HG02642 (cell line): ENCODE data around the gene WFDC1.
"Not testable (repeated sequence)": the region's sequence is repeated elsewhere in the genome, so short reads cannot be mapped to it uniquely, and the experiment has no call there.

Experiments
- ATAC-seq: cut with Tn5 transposase; IDR thresholded peaks from one replicate; pipeline ENCODE4 v1.9.1; 2021; ENCODE audit warnings: mild to moderate bottlenecking; ENCODE audit not compliant: unreplicated experiment, poor library complexity

Gene WFDC1

DNA sequence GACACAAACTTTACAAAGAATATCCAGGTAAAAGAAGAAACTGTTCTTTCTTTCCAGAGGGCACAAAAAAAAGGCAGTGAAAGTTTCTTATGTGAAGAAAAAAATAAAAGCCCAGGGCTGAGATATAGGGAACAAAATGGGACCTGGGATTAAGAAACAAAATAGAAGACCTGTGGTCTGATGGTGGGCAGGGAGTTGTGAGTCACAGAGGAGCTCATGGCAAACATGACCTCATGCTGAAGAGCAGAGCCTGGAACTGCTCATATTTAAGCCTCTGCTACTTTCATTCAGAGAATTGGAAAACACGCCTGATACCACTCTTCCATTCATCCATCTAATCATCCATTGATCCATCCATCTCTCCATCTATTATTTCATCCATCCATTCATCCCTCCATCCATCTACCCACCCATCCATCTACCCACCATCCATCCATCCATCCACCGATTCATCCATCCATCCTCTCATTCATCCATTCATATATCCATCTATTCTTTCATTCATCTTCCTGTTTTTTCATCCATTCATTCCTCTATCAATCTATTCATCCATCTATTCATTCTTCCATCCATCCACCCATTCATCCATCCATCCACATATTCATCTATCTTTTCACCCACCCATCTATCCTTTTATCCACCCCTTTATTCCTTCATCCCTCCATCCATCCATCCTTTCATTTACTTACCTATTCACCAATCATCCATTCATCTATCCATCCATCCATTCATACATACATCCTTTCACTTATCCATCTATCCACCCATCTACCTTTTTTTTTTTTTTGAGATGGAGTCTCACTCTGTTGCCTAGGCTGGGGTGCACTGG, 30.0 kb downstream of the WFDC1 start:
- ATAC-seq, result no peak

DNA sequence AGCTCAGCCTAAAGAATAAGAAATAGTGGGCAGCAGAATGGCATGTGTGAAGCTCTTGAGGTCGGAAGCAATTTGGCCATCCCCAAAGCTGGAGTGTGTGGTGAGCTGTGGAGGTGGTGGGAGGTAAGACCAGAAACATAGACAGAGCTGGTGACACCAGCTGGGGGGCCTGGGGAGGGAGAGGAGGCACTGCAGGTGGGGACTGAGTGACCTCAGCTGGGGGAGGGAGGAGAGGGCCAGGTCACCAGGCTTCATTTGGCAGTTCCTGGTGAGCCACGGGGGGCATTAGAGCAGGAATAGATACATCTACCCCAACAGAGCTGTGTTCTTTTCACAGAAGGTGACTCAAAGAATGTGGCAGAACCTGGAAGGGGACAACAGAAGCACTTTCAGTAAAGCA, 31.9 kb downstream of the WFDC1 start:
- ATAC-seq, result no peak

DNA sequence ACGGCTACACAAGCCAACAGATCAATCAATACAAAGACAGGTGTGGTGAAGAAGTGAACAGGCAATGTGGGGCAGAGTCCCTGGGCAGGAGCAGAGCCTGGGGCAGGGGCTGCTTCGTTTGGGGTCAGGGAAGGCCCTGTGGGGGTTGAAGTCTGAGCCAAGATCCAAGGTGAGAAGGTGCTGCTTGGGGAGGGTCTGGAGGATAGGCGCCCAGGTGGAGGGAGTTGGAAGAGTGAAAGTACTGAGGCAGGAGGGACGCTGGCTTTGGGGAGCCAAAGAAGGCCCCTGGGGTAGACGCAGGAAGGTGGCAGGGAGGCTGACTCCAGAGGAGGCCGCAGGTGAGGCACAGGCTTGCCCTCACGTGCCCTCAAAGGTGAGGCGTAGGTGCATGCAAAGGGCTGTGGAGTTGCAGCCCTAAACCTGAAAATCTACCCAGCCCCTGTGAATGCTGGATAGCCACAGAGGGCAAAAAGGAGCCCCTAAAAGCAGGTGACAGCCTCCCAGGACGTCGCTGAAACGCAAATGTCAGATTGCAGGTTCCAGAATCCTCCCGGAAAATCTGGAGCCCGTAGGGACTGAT, 33.3 kb downstream of the WFDC1 start:
- ATAC-seq, result no peak

DNA sequence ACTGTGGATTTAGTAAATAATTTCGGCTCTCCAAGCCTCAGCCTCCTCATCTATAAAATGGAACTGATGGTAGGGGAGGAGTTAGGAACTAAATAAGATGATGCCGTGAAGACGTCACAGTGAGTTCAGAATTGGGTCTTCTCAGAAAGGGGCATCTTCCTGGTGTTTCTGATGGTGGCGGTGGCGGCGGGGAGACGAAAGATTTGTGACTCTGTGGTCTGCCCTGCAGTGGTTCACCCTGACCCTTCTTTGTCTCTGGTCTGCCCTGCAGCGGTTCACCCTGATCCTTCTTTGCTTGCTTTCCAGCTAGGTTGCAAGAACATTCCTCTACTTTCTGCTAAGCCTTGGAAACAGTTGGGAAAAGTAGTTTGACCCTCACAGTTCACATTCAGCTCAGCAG, 34.3 kb downstream of the WFDC1 start:
- ATAC-seq, result no peak

DNA sequence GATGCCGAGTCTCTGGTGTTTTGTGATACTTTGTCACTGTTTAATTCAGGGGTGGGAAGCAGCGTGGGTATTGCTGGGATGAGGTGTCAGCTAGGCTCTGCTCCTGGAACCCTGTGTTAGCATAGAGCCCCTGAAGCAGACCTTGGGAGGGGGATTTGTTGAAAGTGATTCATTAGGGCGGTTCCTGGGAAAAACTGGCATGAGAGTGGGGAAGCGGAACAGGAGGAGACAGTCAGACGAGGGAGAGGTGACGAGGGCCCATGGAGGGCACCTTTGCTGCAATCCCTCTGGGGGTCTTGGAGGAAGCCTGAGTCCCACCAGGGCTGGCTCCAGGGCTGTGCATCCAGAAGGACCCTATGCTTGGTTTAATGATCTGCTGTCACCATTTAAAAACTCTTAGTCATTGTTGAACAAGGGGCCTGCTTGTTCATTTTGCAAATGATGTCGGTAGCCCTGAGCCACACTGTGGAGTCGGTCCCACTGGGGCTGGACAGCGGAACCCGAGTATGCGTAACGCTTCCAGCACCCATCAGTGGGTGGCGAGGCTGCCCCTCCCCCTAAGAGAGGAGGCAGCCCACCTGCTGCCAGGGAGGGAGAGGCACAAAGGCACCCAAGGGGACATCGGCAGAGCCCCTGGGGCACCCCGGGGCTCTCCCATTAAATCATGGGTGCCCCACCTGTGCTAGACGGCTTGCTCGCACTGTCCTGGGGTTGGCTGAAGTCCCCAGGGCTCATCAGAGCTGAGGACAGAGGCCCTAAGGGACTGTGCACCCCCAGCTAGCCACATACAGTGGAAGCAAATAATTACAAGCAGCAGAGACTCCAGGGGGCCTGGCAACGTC, 35.4 kb downstream of the WFDC1 start:
- ATAC-seq, result no peak

DNA sequence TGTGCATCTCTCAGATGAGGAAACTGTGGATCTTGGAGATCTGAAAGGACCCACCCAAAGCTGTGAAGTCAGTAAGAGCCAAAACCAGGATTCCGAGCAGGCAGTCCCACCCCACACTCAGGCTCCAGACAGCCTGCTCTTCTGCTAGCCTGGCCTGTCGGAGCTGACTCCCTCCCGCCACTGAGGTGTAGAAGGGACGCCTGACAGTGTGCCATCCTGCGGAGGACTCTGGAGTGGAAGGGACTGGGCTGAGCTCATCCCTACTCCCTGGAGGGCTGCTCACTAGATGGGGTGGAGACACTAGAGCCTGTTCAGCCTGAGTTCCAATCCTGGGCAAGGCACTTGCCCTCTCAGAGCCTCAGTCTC, 36.0 kb downstream of the WFDC1 start:
- no peak for ATAC-seq

DNA sequence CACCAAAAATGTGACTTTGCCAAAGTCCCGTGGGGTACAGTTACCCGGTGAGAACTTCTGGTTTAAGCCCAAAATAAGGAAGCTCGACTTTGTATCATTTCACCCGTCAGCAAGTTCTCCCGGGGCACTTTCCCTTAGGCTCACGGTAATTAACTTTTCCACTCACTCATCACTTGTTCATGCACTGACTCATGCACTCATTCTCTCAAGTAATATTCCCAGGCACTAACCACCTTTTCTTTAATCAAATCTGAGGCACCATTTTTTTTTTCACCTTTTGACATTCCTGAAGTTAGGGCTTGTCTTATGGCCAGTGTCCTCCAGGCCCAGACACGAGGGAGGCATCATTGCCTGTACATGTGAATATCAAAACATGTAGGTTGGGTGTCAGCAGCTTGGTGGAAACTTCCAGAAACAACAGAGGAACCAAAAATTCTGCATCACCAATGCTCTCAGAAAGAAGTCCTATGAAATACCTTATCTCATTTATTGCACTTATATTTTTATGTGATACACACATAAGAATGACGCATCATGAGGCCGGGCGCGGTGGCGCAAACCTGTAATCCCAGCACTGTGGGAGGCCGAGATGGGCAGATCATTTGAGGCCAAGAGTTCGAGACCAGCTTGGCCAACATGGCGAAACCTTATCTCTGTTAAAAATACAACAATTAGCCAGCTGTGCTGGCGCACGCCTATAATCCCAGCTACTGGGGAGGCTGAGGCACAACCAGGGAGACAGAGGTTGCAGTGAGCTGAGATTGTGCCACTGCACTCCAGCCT, 37.5 kb downstream of the WFDC1 start:
- ATAC-seq, result no peak

DNA sequence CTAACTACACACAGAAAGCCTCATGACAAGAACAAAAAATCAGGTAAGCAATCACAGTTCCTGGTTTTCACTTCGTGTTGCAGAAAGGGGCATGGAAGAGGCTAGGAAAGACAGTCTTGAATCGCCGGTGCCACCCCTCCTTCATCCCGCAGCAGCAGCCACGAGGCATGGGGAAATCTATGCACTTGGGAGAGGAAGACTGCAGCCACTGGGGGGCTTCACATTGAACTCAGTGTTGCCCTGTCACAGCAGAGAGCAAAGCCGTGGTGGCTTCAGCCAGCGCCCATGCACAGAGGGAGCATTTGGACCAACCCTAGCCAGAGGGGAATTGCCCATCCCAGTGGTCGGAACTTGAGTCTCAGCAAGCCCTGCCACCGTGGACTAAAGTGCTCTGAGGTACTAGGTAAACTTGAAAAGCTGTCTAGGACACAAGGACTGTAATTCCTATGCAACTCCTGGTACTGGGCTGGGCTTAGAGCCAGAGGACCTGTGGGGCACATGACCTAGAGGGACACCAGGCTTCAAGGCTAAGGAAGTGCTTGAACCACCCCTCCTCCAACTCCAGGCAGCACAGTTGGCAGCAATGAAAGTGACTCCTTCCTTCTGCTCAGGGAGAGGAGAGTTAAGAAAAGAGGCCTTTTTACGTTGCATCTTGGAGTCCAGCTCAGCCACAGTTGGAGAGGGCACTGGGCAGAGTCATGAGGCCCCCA, 38.5 kb downstream of the WFDC1 start:
- no peak for ATAC-seq

DNA sequence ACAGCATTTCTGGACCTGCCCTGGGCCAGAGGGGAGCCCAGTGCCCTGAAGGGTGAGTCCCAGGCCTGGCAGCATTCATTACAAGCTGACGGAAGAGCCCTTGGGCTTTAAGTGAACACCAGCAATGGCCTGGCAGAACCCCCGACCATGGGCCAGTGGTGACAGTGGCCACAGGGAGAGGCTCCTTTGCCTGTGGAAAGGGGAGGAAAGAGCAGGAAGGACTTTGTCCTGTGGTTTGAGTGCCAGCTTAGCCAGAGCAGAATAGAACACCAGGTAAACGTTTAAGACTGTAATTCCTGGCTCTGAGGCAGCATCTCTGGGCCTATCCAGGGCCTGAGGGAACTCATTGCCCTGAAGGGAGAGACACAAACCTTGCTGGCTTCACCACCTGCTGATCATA, 39.4 kb downstream of the WFDC1 start:
- no peak for ATAC-seq

DNA sequence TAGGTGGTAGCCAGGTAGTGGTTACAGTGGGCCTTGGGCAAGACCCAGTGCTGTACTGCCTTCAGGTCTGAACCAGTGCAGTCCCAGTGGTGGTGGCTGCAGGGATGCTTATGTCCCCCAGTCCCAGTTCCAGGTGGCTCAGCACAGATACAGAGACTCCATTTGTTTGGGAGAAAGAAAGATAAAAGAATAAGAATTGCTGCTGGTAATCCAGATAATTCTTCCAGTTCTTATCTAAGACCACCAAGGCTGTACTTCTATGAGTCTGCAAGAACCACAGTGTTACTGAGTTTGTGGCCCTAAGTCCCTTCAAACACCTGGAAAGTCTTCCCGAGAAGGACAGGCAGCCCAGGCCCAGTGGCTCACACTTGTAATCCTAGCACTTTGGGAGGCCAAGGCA, 39.8 kb downstream of the WFDC1 start:
- no peak for ATAC-seq

DNA sequence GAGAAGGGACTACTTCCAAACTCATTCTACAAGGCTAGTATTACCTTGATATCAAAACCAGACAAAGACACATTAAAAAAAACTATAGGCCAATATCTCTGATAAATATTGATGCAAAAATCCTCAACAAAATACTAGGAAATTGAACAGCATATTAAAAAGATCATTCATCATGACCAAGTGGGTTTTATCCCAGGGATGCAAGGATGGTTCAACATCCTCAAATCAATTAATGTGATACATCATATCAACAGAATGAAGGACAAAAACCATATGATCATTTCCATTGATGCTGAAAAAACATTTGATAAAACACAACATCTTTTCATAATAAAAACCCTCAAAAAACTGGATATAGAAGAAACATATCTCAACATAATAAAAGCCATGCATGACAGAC, 42.6 kb downstream of the WFDC1 start:
- ATAC-seq, result not testable (repeated sequence)

DNA sequence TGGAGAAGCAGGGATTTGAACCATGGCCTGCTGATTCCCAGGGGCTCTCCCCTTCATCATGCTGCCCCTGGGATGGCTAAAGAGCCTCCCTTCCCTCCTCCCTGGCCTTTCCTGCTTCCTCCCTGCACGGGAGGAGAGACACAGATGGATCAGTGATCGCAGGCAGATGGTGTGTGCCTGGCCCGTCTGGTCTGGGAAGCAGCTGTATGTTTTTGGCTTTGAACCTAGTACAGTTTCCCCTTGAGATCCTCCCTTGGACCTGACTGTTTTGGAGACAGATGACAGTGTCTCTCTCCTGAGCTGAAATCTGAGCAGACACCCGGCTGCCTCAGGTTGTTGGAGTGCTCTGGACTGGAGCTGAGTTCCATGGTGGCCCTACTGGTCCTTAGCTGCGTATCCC, 44.6 kb downstream of the WFDC1 start:
- ATAC-seq, result no peak

DNA sequence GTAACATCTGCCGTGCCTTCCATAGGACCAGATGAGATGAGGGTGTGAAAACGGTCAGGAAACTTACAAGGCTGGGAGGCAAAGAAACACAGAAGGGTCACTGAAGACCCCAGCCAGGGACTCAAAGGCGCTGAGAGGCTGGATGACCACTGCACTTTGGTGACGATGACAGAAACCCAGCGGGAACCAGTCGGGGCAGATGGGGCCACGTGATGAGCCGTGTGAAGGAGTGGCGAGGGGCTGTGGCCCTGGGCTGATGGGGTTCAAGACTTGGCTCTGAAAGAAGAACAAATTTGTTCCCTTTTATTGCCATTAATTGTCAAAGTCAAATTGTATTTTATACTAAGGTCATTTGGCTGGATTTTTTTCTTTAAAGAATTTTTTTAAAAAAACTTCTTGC, 45.1 kb downstream of the WFDC1 start:
- no peak for ATAC-seq

DNA sequence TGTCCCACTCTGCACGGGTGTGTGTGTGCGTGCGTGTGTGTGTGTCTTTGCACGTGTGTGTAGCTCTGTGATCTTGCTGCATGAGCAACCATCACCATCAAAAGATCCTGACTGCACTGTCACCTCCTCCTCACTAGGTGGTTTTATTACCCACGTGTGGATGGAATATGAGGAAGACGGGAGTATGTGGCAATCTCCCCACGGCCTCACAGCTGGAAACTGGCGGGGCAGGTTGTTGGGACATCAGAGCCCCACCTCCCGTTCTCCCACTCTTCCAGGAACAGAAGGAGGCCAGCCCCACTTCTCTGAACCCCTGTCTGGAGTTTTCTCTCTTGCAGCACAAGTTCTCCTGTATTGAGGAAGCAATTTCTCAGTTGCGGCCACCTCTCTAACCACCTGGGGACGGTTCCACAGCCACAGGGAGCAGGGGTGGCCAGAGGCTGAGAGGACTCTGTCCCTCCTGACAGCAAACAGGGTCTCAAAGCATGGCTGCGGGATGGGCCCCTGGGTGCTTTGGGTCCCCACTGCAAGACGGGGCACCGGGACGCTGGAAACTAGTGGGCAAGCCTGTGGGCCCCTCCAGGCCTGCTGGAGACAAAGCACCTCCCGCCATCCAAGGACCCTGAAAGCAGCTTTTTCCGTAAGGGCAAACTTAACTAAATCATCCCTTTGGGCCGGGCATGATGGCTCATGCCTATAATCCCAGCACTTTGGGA, 45.8 kb downstream of the WFDC1 start:
- ATAC-seq, result no peak

DNA sequence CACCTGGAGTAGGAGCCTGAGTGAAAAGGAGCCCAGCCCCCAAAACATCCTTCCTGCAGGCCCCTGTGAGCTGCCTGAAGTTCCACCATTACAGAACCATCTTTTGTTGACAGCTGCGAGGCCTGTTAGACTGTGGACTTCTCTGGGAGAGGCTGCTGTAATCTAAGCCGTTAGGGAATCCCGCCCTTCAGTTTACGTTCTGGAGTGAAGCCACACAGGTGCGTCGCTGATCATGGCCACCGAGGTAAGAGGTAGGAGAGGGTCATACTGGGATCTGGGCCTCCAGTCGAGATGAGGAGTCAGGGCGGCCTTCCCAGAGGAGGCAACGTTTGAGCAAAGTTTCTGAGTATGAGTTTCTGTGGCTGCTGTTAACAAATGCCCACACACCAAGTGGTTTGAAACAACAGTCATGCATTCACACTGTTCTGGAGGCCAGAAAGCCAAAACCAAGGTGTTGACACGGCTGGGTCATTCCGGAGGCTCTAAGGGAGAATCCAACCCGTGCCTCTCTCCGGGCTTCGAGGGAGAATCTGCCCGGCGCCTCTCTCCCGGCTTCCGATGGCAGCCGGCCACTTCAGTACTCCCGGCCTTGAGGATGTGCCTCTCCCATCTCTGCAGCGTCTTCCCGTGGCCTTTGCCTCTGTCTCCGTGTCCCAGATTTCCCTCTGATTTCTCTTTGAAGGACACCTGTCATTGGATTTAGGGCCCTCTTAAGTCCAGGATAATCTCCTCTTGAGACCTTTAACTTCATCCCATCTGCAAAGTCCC, 47.0 kb downstream of the WFDC1 start:
- ATAC-seq, result no peak

DNA sequence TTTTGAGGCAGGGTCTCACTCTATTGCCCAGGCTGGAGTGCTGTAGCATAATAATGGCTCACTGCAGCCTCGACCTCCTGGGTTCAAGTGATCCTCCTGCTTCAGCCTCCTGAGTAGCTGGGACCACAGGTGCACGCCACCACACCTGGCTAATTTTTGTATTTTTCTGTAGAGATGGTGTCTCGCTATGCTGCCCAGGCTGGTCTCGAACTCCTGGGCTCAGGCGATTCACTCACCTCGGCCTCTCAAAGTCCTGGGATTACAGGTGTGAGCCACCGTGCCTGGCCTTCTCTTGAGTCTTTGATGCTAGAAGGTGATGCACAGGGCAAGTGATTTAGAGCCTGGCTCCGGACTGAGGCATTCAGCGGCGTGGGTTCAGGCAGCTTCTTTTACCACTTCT, 49.1 kb downstream of the WFDC1 start:
- not testable (repeated sequence) for ATAC-seq

DNA sequence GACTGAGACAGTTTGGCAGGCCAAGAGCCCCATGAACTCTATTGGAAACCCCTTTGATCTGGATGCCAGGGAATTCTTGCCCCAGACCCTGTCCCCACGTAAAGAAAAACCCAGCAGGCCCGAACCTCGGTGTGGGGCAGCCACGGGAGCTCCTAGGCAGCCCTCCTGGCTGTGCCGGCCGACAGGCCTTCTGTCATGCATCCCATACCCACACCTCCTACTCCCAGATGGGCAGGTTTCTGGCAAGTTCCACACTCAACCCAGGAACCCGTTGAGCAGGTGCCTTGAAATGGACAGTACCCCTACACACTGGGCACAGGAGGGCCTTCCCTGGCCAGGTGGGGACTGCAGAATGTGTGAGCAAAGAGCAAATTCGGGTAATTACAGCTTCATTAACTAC, 50.1 kb downstream of the WFDC1 start:
- ATAC-seq, result no peak

DNA sequence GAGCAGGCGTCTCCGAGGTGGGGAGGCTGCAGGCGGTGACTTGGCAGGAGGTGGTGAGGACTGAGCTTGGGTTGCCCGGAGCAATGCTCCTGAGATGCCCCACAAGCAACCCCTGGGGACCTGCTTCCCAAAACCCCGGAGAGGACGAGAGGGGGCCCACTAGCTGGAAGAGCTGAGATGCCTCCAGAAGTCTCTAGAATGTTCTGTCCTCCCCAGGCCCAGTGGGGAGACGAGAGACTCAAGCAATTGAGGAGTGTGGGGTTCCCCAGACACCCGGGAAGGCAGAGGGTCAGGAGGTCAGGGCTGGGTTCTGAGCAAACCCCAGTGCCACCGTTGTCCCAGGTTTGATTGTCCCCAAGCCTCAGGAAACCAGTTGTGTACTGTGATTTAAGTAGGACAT, 52.5 kb downstream of the WFDC1 start:
- ATAC-seq, result no peak
